SK-N-MC (cell line): ENCODE measurements around the gene PKD2.
A peak's percentile ranks its signal among the peaks of the same experiment; 100 is the strongest.
"Not testable (repeated sequence)": the region's sequence is repeated elsewhere in the genome, so short reads cannot be mapped to it uniquely, and the experiment has no call there.

ENCODE experiments used
- DNase-seq: peaks from one replicate; pipeline ENCODE4 v3.0.0-alpha.2; 2011; ENCODE audit warnings: low read depth, low spot score
- H3K27ac ChIP-seq: fragments of 200-600 bp; sonication (generic); 2 replicates; pipeline ENCODE4 v1.5.1; 2016; ENCODE audit warnings: mixed run types
- H3K36me3 ChIP-seq: fragments of 200-600 bp; sonication (generic); 2 replicates; pipeline ENCODE4 v1.6.1; 2017; ENCODE audit warnings: antibody characterized with exemption, low read length, mixed read lengths; ENCODE audit not compliant: insufficient read depth
- H3K4me3 ChIP-seq: fragments of 200-600 bp; sonication (generic); 2 replicates; pipeline ENCODE4 v1.5.1; 2016
- H3K9ac ChIP-seq: fragments of 200-600 bp; sonication (generic); 2 replicates; pipeline ENCODE4 v1.8.0; 2017; ENCODE audit warnings: mixed run types, mixed read lengths; ENCODE audit not compliant: insufficient read length
- H3K9me3 ChIP-seq: fragments of 200-600 bp; sonication (generic); 2 replicates; pipeline ENCODE4 v1.6.1; 2017; ENCODE audit warnings: low read depth, mild to moderate bottlenecking, antibody characterized with exemption, low read length, moderate library complexity, mixed read lengths
- EZH2 ChIP-seq: fragments of 200-600 bp; sonication (generic); IDR thresholded peaks from one replicate; pipeline ENCODE4 v1.6.1; 2017; ENCODE audit warnings: antibody characterized with exemption
- FOXP2 ChIP-seq: optimal IDR thresholded peaks from 2 replicates; pipeline ENCODE3; 2011; ENCODE audit warnings: mild to moderate bottlenecking, moderate library complexity; ENCODE audit not compliant: insufficient read depth; ENCODE audit errors: extremely low read length, control extremely low read depth
- POLR2AphosphoS5 ChIP-seq: IDR thresholded peaks from 2 replicates; pipeline ENCODE4 v1.6.1; 2012; ENCODE audit warnings: mild to moderate bottlenecking, low read depth, low read length, borderline replicate concordance

Gene PKD2

GRCh38 chr4:88104902-88105610 lies 97.6 kb downstream of the PKD2 start:
- Histone ChIP-seq H3K4me3 (no peak overlapping the region), H3K36me3 (no peaks in the 10 kb centered on the region), H3K9me3 (no peaks in the 10 kb centered on the region), H3K9ac (no peak overlapping the region), H3K27ac (no peak overlapping the region)
- DNase-seq = peak; percentile 26
- no peak for TF ChIP-seq POLR2AphosphoS5
- no peak for TF ChIP-seq FOXP2
- no peak for TF ChIP-seq EZH2

DNA sequence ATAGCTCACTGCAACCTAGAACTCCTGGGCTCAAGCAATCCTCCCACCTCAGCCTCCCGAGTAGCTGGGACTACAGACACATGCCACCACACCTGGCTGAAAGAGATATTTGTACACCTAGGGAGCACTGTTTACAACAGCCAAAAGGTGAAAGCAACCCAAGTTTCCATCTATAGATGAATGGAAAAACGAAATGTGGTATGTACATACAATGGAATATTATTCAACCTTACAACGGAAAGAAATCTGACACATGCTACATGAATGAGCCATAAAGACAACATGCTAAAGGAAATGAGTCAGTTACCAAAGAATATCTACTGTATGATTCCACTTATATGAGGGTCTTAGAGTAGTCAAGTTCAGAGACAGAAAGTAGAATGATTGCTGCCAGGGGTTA lies 98.8 kb downstream of the PKD2 start:
- no peaks in the 10 kb centered on the region for H3K36me3 ChIP-seq
- no peak for TF ChIP-seq POLR2AphosphoS5
- TF ChIP-seq FOXP2 = no peak
- no peak for TF ChIP-seq EZH2
- no peak overlapping the region for H3K27ac ChIP-seq
- no peak for DNase-seq
- no peak overlapping the region for H3K4me3 ChIP-seq
- H3K9ac ChIP-seq = no peak overlapping the region
- no peaks in the 10 kb centered on the region for H3K9me3 ChIP-seq

DNA sequence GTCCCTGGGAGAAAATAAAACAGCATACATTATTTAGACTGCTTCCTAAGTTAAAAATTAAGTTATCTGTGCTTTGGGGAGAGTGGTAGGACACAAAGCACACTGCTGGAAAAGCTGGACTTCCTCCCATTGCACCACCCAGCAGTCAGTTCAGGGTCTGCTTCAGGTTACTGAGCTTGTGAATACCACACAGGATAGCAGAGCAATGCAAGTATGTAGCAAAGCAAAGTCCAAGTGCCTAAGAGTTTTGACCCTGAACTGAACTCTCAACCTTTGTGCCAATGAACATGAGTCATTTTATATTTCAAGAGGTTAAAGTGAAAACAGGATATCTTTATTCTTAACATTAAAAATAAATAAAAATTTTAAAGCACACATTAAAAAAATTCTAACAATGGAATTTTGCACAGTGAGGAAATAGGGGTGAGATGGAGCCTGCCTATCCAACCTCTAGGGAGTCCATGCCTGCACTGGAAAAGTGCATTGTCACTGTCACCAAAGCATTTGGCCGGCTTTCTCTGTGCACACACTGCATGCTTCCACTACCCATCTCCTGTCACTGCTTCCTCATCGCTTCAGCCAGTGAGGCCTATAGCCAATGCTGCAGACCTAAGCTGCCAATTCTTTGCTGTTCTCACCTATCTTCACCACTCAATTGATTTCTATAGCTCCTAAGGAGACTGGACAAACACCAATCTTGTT lies 100.1 kb downstream of the PKD2 start:
- no peak overlapping the region for H3K27ac ChIP-seq
- no peaks in the 10 kb centered on the region for H3K36me3 ChIP-seq
- H3K4me3 ChIP-seq = no peak overlapping the region
- no peak overlapping the region for H3K9ac ChIP-seq
- no peak for DNase-seq
- TF ChIP-seq FOXP2 (no peak), EZH2 (no peak), POLR2AphosphoS5 (no peak)
- H3K9me3 ChIP-seq = no peaks in the 10 kb centered on the region

- H3K9me3 ChIP-seq, H3K27ac ChIP-seq, H3K9ac ChIP-seq, H3K4me3 ChIP-seq, DNase-seq, H3K36me3 ChIP-seq: not testable (repeated sequence)
These were observed 100.7 kb downstream of the PKD2 start for GRCh38 chr4:88108108-88108465.

DNA sequence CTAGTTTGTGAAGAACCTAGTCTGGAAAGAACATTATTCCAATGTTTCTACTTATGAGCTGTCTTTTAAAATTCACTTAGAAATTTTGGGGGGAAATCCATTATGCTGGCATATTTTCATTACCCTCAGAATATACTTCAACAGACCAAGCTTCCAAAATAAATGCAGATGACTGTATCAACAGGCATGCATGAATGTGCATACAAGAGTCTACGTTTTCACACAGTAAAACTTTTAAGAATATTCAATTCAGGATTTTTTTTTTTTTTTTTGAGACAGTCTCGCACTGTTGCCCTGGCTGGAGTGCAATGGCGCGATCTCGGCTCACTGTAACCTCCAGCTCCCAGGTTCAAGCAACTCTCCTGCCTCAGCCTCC lies 101.3 kb downstream of the PKD2 start:
- Histone ChIP-seq H3K36me3 (no peaks in the 10 kb centered on the region), H3K9me3 (no peaks in the 10 kb centered on the region), H3K9ac (no peak overlapping the region), H3K4me3 (no peak overlapping the region), H3K27ac (no peak overlapping the region)
- TF ChIP-seq FOXP2 = no peak
- TF ChIP-seq POLR2AphosphoS5 = no peak
- TF ChIP-seq EZH2 = no peak
- DNase-seq = no peak

- H3K36me3 ChIP-seq = no peaks in the 10 kb centered on the region
- TF ChIP-seq FOXP2 = no peak
- no peak for TF ChIP-seq EZH2
- no peak for TF ChIP-seq POLR2AphosphoS5
- no peak overlapping the region for H3K4me3 ChIP-seq
- no peak overlapping the region for H3K9ac ChIP-seq
- no peak for DNase-seq
- no peak overlapping the region for H3K27ac ChIP-seq
- H3K9me3 ChIP-seq = no peaks in the 10 kb centered on the region
These were observed 101.9 kb downstream of the PKD2 start for GRCh38 chr4:88109123-88109881.

GRCh38 chr4:88110826-88111225 lies 103.4 kb downstream of the PKD2 start:
- Histone ChIP-seq H3K9me3 (no peaks in the 10 kb centered on the region), H3K27ac (no peak overlapping the region), H3K4me3 (no peak overlapping the region)

DNA sequence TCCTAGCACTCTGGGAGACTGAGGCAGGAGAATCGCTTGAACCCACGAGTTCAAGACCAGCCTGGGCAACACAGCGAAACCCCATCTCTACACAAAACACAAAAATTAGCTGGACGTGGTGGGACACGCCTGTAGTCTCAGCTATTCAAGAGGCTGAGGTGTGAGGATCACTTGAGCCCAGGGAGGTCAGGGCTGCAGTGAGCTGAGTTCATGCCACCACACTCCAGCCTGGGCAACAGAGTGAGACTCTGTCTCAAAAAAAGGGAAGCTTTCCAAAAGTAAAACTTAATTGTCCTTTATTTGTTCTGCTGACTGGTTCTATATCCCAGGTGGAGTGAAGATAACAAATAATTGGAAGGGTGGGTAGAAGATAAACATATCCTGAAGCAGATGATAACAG lies 105.4 kb downstream of the PKD2 start:
- TF ChIP-seq FOXP2 (no peak), POLR2AphosphoS5 (no peak), EZH2 (no peak)
- H3K4me3 ChIP-seq = no peak overlapping the region
- H3K36me3 ChIP-seq = no peaks in the 10 kb centered on the region
- H3K9me3 ChIP-seq = no peaks in the 10 kb centered on the region
- H3K9ac ChIP-seq = no peak overlapping the region
- no peak for DNase-seq
- H3K27ac ChIP-seq = no peak overlapping the region

More at GRCh38 chr4:88110826-88111225, 103.4 kb downstream of the PKD2 start:
- Histone ChIP-seq H3K36me3 (no peaks in the 10 kb centered on the region), H3K9ac (no peak overlapping the region)
- TF ChIP-seq EZH2 = no peak
- TF ChIP-seq POLR2AphosphoS5 = no peak
- TF ChIP-seq FOXP2 = no peak
- no peak for DNase-seq

- DNase-seq = no peak
- H3K27ac ChIP-seq = no peak overlapping the region
- TF ChIP-seq POLR2AphosphoS5 = no peak
- no peak for TF ChIP-seq FOXP2
- TF ChIP-seq EZH2 = no peak
- no peaks in the 10 kb centered on the region for H3K9me3 ChIP-seq
- H3K9ac ChIP-seq = no peak overlapping the region
- H3K4me3 ChIP-seq = no peak overlapping the region
- H3K36me3 ChIP-seq = no peaks in the 10 kb centered on the region
These were observed 108.2 kb downstream of the PKD2 start for GRCh38 chr4:88115587-88115986.
